Subcutaneous abdominal adipose tissue (tissue), 5 donors: ENCODE measurements around the gene RMND1.

Experiments
- H3K27ac ChIP-seq: one replicate; pipeline ENCODE4 v1.7.0; 2013; ENCODE audit warnings: low read depth, mild to moderate bottlenecking, inconsistent platforms, low read length, moderate library complexity
- H3K27me3 ChIP-seq, 5 donors: one replicate each; pipeline ENCODE4 v1.7.0; 2013; ENCODE audit warnings: low read length in 5 of 5, inconsistent platforms in 1 of 5; ENCODE audit not compliant: control insufficient read depth in 5 of 5, insufficient read depth in 4 of 5
- H3K36me3 ChIP-seq, 5 donors: one replicate each; pipeline ENCODE4 v1.7.0; 2013; ENCODE audit warnings: low read length in 5 of 5; ENCODE audit not compliant: control insufficient read depth in 5 of 5, insufficient read depth in 5 of 5
- H3K4me1 ChIP-seq, 5 donors: one replicate each; pipeline ENCODE4 v1.7.0; 2013; ENCODE audit warnings: low read length in 5 of 5, mild to moderate bottlenecking in 3 of 5, moderate library complexity in 1 of 5; ENCODE audit not compliant: control insufficient read depth in 5 of 5, insufficient read depth in 5 of 5
- H3K4me3 ChIP-seq, 5 donors: one replicate each; pipeline ENCODE4 v1.7.0; 2013; ENCODE audit warnings: low read length in 5 of 5, low read depth in 1 of 5
- H3K9ac ChIP-seq, 5 donors: one replicate each; pipeline ENCODE4 v1.7.0; 2013; ENCODE audit warnings: low read length in 5 of 5, mild to moderate bottlenecking in 4 of 5, moderate library complexity in 3 of 5
- H3K9me3 ChIP-seq, 5 donors: one replicate each; pipeline ENCODE4 v1.7.0; 2013; ENCODE audit warnings: low read length in 5 of 5; ENCODE audit not compliant: control insufficient read depth in 5 of 5
- donor health status: healthy.
- donor health status: healthy.
- donor health status: healthy.
- donor health status: healthy.
- donor health status: healthy.

The RMND1 gene, protein sequence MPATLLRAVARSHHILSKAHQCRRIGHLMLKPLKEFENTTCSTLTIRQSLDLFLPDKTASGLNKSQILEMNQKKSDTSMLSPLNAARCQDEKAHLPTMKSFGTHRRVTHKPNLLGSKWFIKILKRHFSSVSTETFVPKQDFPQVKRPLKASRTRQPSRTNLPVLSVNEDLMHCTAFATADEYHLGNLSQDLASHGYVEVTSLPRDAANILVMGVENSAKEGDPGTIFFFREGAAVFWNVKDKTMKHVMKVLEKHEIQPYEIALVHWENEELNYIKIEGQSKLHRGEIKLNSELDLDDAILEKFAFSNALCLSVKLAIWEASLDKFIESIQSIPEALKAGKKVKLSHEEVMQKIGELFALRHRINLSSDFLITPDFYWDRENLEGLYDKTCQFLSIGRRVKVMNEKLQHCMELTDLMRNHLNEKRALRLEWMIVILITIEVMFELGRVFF

DNA sequence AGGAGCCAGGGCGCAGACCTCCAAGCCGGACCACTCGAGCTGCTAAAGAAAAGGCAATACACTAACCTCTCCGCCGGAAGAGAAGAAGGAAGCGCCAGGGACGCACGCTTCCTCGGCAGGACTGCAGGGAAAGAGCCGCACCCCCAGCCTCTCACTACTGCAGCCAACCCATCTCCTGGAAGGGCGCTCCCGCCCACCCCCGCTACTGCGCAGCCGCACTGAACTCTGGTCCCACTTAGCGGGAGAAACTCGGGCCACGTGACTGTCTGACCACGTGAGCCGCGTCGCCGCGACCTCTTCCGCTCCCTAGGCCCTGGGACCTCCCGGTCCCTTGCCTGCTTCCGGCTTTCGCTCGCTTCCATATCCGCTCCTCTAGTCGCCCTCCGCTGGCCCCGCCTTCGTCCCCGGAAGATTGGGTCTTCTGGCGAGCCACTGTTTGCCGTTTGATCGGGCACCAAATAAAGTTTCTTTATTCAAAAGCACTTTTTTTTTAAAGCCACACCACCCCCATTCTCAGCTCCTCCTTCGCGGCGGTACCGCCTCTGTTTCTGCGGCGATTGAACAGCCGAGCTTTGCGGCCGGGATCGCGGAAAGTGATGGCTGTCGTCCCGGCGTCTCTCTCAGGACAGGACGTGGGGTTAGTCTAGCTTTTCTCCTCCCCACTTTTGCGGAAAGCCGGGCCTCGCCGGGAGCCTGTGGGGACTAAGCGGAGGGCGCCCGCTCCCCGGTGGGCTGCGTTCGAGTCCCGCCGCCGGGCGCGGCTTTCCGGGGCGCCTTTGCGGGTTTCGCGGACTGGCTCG, at the start of gene RMND1:
Gene RMND1, minus strand, starts transcription at position 177 of the 800 bp plus-strand sequence. CDS start 6,315 bp downstream, outside the sequence.
- Histone ChIP-seq H3K9ac (peak within 1 kb of the TSS; percentile 81 to 96 (median 93)), H3K27me3 (no peaks in the 10 kb centered on the region), H3K27ac (peak within 1 kb of the TSS; percentile 90), H3K9me3 (no peaks in the 10 kb centered on the region), H3K36me3 (peaks cover 0 to 6% (median 0%) of the 10 kb centered on the region in 5 donors), H3K4me3 (peak within 1 kb of the TSS; percentile 87 to 95 (median 92)), H3K4me1 (peaks cover 3 to 31% (median 25%) of the 10 kb centered on the region in 5 donors)

DNA sequence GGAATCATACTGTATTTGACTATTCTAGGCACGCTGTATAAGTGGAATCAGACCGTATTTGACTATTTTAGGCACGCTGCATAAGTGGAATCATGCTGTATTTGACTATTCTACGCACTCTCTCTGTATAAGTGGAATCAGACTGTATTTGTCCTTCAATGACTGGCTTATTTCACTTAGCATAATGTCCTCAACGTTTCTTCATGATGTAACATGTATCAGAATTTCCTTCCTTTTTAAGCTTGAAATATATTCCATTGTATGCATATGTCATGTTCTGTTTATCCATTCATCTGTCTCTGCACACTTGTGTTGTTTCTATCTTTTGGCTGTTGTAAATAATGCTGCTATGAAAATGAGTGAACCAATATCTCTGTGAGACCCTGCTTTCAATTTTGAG, 47.6 kb upstream of the RMND1 start:
- no peaks in the 10 kb centered on the region for H3K9me3 ChIP-seq
- H3K9ac ChIP-seq, result no peak overlapping the region
- H3K4me3 ChIP-seq, result no peak overlapping the region
- peaks cover 0 to 3% (median 0%) of the 10 kb centered on the region in 5 donors for H3K27me3 ChIP-seq
- H3K27ac ChIP-seq, result no peak overlapping the region
- H3K36me3 ChIP-seq, result no peaks in the 10 kb centered on the region
- peaks cover 0 to 20% (median 12%) of the 10 kb centered on the region in 5 donors for H3K4me1 ChIP-seq

DNA sequence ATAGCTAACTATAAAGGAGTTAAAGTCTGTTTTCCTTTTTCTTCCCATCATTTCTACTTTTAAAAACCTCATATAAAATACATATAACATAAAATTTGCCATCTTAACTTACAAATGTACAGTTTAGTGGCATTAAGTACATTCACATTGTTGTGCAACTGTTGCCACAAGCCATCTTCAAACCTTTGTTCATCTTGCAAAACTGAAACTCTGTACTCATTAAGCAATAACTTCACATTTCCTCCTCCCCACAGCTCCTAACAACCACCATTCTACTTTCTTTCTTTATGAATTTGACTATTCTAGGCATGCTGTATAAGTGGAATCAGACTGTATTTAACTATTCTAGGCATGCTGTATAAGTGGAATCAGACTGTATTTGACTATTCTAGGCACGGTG, 46.4 kb upstream of the RMND1 start:
- Histone ChIP-seq H3K27me3 (peaks cover 0 to 4% (median 0%) of the 10 kb centered on the region in 5 donors), H3K4me1 (peaks cover 0 to 29% (median 24%) of the 10 kb centered on the region in 5 donors), H3K9me3 (no peaks in the 10 kb centered on the region), H3K36me3 (no peaks in the 10 kb centered on the region), H3K27ac (no peak overlapping the region), H3K9ac (no peak overlapping the region), H3K4me3 (peak overlapping the region in 1 of 5 donors; percentile 35)

DNA sequence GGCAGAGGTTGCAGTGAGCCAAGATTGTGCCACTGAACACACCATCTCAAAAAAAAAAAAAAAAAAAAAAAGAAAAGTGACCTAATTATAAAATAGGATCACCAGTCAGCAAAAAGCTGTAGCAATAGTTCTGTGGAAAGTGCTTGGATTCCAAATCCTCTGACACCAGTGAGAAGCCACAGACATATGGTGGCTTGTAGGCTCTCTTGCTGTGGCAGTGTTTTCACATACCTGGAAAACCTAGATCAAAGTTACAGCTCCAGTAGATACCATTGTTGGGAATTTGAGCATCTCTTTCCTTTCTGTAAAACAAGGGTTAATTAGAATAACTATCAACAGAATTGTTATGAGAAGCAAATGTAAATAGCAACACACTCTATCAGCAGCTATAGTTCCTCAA, 46.0 kb upstream of the RMND1 start:
- H3K4me3 ChIP-seq, result no peak overlapping the region
- peaks cover 0 to 32% (median 27%) of the 10 kb centered on the region in 5 donors for H3K4me1 ChIP-seq
- peaks cover 0 to 4% (median 0%) of the 10 kb centered on the region in 5 donors for H3K27me3 ChIP-seq
- H3K9me3 ChIP-seq, result no peaks in the 10 kb centered on the region
- H3K27ac ChIP-seq, result no peak overlapping the region
- H3K9ac ChIP-seq, result no peak overlapping the region
- H3K36me3 ChIP-seq, result no peaks in the 10 kb centered on the region

DNA sequence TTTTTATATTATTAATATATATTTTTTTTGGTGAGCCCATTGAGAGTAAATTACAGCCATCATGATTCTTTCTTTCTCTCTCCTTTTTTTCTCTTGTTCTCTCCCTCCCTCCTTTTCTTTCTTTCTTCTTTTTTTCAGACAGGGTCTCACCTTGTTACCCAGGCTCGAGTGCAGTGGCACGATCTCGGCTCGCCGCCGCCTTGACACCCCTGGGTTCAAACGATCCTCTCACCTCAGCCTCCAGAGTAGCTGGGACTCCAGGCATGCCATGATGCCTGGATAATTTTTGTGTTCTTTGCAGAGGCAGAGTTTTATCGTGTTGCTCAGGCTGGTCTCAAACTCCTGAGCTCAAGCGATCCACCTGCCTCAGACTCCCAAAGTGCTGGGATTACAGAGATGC, 43.5 kb upstream of the RMND1 start:
- Histone ChIP-seq H3K4me1 (peaks cover 0 to 32% (median 27%) of the 10 kb centered on the region in 5 donors), H3K9me3 (no peaks in the 10 kb centered on the region), H3K9ac (no peak overlapping the region), H3K4me3 (no peak overlapping the region), H3K36me3 (no peaks in the 10 kb centered on the region), H3K27ac (no peak overlapping the region), H3K27me3 (peaks cover 0 to 4% (median 0%) of the 10 kb centered on the region in 5 donors)

DNA sequence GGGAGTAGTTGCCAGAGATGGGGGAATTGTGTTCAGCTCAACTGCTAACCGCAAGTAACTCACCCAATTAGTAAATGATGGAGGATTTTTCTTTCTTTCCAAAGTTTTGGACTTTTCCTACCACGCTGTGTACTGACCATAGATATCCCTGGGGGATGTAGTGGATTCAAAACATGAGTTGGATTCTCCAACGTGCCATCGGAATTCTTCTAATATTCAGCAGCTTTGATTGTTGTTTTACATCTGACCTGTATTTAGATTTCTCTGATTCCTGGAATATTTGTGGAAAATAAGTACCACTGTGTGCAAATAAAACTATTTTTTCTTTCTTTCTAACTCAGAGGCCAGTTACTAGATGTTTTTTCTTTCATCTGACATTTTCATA, 43.0 kb upstream of the RMND1 start:
- Histone ChIP-seq H3K9ac (peak overlapping the region; percentile 22 to 86 (median 60)), H3K27ac (peak overlapping the region; percentile 84), H3K9me3 (no peaks in the 10 kb centered on the region), H3K4me1 (peaks cover 0 to 32% (median 27%) of the 10 kb centered on the region in 5 donors), H3K4me3 (peak overlapping the region; percentile 73 to 91 (median 81)), H3K36me3 (no peaks in the 10 kb centered on the region), H3K27me3 (peaks cover 0 to 4% (median 0%) of the 10 kb centered on the region in 5 donors)

DNA sequence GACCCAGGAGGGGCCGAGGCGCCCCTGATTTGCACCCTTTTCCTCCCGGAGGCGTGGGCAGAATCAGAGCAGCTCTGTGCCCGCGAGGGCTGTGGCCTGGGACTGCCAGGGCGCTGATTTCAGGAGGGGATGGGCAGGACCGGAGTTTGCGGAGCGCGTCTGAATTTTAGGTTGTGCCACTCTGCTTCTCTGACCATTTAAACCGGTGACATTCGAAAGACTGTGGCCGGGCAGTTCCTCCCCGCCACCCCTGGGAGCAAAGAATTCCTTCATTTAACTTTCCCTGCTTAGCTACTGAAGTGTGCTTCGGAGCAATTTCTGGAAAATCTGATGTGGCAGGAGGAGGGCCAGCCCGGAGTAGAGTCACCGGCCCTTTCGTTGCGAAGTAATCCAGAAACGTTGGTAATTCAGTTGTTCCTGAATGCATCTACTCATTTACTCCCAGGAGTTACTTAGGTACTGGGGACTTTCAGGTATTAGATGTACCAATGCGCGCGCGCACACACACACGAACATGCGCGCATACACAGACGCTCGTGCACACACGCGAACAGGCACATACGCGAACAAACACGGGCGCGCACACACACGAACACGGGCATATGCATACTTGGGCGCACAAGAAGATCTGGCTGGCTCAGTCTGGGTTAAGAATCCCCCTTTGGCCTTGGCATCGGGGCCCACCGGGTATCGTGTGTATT, 42.5 kb upstream of the RMND1 start:
- peak overlapping the region; percentile 84 for H3K27ac ChIP-seq
- peaks cover 0 to 4% (median 0%) of the 10 kb centered on the region in 5 donors for H3K27me3 ChIP-seq
- H3K4me1 ChIP-seq, result peaks cover 0 to 32% (median 27%) of the 10 kb centered on the region in 5 donors

DNA sequence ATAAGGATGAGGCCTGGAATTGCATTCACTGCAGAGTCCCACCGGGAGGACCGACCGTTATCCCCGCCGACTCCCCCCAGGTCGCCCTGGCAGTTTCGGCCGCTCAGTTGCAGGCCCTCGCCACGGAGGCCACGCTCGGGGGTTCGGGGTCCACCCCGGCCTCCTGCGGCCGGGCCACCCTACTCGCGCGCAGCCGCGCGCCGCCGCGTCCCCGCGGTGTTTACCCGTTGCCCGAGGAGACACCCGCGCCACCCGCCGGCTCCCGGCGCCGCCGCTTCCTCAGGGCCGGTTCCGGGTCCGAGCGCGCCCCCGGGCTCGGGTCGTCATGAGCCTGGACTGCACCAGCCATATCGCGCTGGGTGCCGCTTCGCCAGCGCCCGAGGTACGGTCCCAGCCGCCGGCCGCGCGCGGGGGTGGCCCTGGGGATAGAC, 41.9 kb upstream of the RMND1 start, which contains the start of gene CCDC170:
Gene CCDC170, plus strand, starts transcription at position 214 of the 431 bp plus-strand sequence. Its CDS starts 112 bp downstream, at position 326.
- Histone ChIP-seq H3K9ac (peak within 1 kb of the TSS; percentile 22 to 86 (median 78)), H3K36me3 (no peaks in the 10 kb centered on the region), H3K27me3 (peaks cover 0 to 4% (median 0%) of the 10 kb centered on the region in 5 donors), H3K4me1 (peaks cover 0 to 32% (median 27%) of the 10 kb centered on the region in 5 donors), H3K9me3 (no peaks in the 10 kb centered on the region), H3K27ac (peak within 1 kb of the TSS; percentile 84), H3K4me3 (peak within 1 kb of the TSS; percentile 73 to 91 (median 81))

More for the DNA sequence above, 42.5 kb upstream of the RMND1 start:
- no peaks in the 10 kb centered on the region for H3K36me3 ChIP-seq
- no peaks in the 10 kb centered on the region for H3K9me3 ChIP-seq
- peak overlapping the region; percentile 22 to 86 (median 78) for H3K9ac ChIP-seq
- peak overlapping the region; percentile 73 to 91 (median 81) for H3K4me3 ChIP-seq

DNA sequence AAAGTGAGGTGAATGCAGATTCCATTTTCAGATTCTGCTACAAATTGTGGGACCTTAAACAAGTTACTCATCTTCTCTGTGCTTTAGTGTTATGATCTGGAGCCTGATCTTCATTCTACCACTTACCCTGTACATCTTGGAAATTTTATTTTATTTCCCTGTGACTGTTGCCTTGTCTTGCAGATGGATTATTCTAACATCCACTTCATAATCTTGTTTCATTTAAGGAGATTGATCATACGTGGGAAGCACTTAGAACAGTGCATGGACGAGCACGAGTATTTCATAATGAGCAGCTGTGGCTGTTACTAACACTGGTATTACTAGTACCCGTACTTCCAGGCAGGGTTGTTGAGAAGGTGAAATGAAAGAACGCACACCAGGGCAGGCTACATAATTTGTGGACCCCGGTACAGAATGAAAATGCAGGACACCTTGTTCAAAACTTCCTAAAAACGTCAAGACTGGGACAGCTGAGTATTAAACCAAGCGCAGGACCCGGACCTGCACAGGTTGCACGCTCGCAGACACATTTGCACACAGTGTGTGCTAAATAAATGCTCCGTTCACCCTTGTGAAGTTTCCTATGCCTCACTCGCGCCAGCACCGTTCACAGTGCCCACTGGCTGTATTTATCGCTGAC, 41.4 kb upstream of the RMND1 start:
- Histone ChIP-seq H3K4me1 (peaks cover 0 to 28% (median 23%) of the 10 kb centered on the region in 5 donors), H3K4me3 (peak overlapping the region; percentile 73 to 89 (median 81)), H3K27ac (peak overlapping the region; percentile 84), H3K36me3 (no peaks in the 10 kb centered on the region), H3K27me3 (peaks cover 0 to 4% (median 0%) of the 10 kb centered on the region in 5 donors), H3K9me3 (no peaks in the 10 kb centered on the region), H3K9ac (peak overlapping the region in 4 of 5 donors; percentile 39 to 86 (median 79))
